ENCODE measurements around the gene DMWD.

- TF ChIP-seq ZFP3 (CRISPR knock-in tag; IDR thresholded peaks at IDR 0.05) (no peak), PATZ1 (CRISPR knock-in tag; IDR thresholded peaks at IDR 0.05; ENCODE audit: borderline replicate concordance) (no peak), PPARA (CRISPR knock-in tag; IDR thresholded peaks at IDR 0.05; ENCODE audit: borderline replicate concordance) (no peak), CREB5 (CRISPR knock-in tag; IDR thresholded peaks at IDR 0.05; ENCODE audit: low read depth) (no peak), RARB (CRISPR knock-in tag; IDR thresholded peaks at IDR 0.05) (no peak)
Measured at GRCh38 chr19:45793178-45793564, 526 bp upstream of the DMWD start.

Data from SK-N-SH treated with all-trans-retinoic acid at 6 μM for 48 hours (cell line).